ENCODE measurements around the gene TJP3. TPM values are rescaled to one million over a fixed set of nuclear protein-coding genes. Genes with fewer than 3 reads are reported as not detected.

Gene TJP3
- polyA plus RNA-seq, 1 donor from 2014 or later: 0.15 TPM

GRCh38 chr19:3774621-3775373 is 66.6 kb downstream of the TJP3 start:
- H3K9ac ChIP-seq (ENCODE audit: low read length): no peak overlapping the region
- TF ChIP-seq TAF1 (IDR thresholded peaks at IDR 0.05; ENCODE audit: low read depth): no peak
- no peaks in the 10 kb centered on the region for H4K20me1 ChIP-seq (ENCODE audit: insufficient read depth)
- H3K9me2 ChIP-seq (ENCODE audit: insufficient read depth, low read length): no peaks in the 10 kb centered on the region
- H3K4me3 ChIP-seq (ENCODE audit: low read length): no peak overlapping the region
- H3K9me3 ChIP-seq (ENCODE audit: low read length): no peaks in the 10 kb centered on the region
- H3K27me3 ChIP-seq (ENCODE audit: insufficient read depth, low read depth, low read length): no peaks in the 10 kb centered on the region
- no peaks in the 10 kb centered on the region for H3K36me3 ChIP-seq (ENCODE audit: insufficient read depth, low read length)
- no peaks in the 10 kb centered on the region for H3F3A ChIP-seq (ENCODE audit: insufficient read depth, low read length, poor library complexity, severe bottlenecking)
- H3K4me2 ChIP-seq (ENCODE audit: low read length): no peak overlapping the region
- no peak overlapping the region for H2AFZ ChIP-seq (ENCODE audit: low read depth, low read length)
- H3K27ac ChIP-seq (ENCODE audit: low read length): no peak overlapping the region
- no peaks in the 10 kb centered on the region for H3K79me2 ChIP-seq (replicated peaks; ENCODE audit: insufficient read depth, low read length)

GRCh38 chr19:3775374-3775711 is 67.2 kb downstream of the TJP3 start:
- no peak overlapping the region for H3K4me2 ChIP-seq (ENCODE audit: low read length)
- H3K4me3 ChIP-seq (ENCODE audit: low read length): no peak overlapping the region
- no peaks in the 10 kb centered on the region for H3K79me2 ChIP-seq (replicated peaks; ENCODE audit: insufficient read depth, low read length)
- TF ChIP-seq CTCF (IDR thresholded peaks at IDR 0.05; ENCODE audit: poor library complexity, severe bottlenecking): no peak
- TF ChIP-seq EP300 (conservative IDR thresholded peaks at IDR 0.05; ENCODE audit: poor library complexity, severe bottlenecking): no peak
- TF ChIP-seq SMC3 (conservative IDR thresholded peaks at IDR 0.05; ENCODE audit: poor library complexity): no peak
- TF ChIP-seq TAF1 (IDR thresholded peaks at IDR 0.05; ENCODE audit: low read depth): no peak
- no peak for TF ChIP-seq EZH2 (IDR thresholded peaks at IDR 0.05; ENCODE audit: borderline replicate concordance, insufficient read depth, low read length, poor library complexity, severe bottlenecking)
- TF ChIP-seq REST (IDR thresholded peaks at IDR 0.05; ENCODE audit: borderline replicate concordance): no peak
- TF ChIP-seq MXI1 (conservative IDR thresholded peaks at IDR 0.05; ENCODE audit: poor library complexity, severe bottlenecking): no peak
- TF ChIP-seq RAD21 (conservative IDR thresholded peaks at IDR 0.05): no peak
- TF ChIP-seq POLR2AphosphoS5 (IDR thresholded peaks at IDR 0.05): no peak
- H4K20me1 ChIP-seq (ENCODE audit: insufficient read depth): no peaks in the 10 kb centered on the region
- H3K9me3 ChIP-seq (ENCODE audit: low read length): no peaks in the 10 kb centered on the region
- no peak overlapping the region for H2AFZ ChIP-seq (ENCODE audit: low read depth, low read length)
- H3K27me3 ChIP-seq (ENCODE audit: insufficient read depth, low read depth, low read length): no peaks in the 10 kb centered on the region
- no peaks in the 10 kb centered on the region for H3K9me2 ChIP-seq (ENCODE audit: insufficient read depth, low read length)
- H3K36me3 ChIP-seq (ENCODE audit: insufficient read depth, low read length): no peaks in the 10 kb centered on the region
- H3K27ac ChIP-seq (ENCODE audit: low read length): no peak overlapping the region
- H3K9ac ChIP-seq (ENCODE audit: low read length): no peak overlapping the region
- H3F3A ChIP-seq (ENCODE audit: insufficient read depth, low read length, poor library complexity, severe bottlenecking): no peaks in the 10 kb centered on the region

Measured in neural cell (in vitro differentiated cells).